Hepatocyte (in vitro differentiated cells): ENCODE measurements around the gene TFDP2. TPM values are rescaled to one million over a fixed set of nuclear protein-coding genes. Genes with fewer than 3 reads are reported as not detected.

Experiments
- DNase-seq: peaks from one replicate; pipeline ENCODE4 v3.0.0-alpha.2; 2016; ENCODE audit warnings: low spot score
- H2AFZ ChIP-seq: fragments of 200-600 bp; sonication (generic); 2 replicates; pipeline ENCODE4 v1.6.0; 2016; ENCODE audit warnings: antibody characterized with exemption, mild to moderate bottlenecking
- H3K27ac ChIP-seq: fragments of 200-600 bp; sonication (generic); 2 replicates; pipeline ENCODE4 v1.5.1; 2016; ENCODE audit warnings: mild to moderate bottlenecking
- H3K27me3 ChIP-seq: fragments of 200-600 bp; sonication (generic); 2 replicates; pipeline ENCODE4 v1.6.1; 2016
- H3K36me3 ChIP-seq: fragments of 200-600 bp; sonication (generic); replicated peaks from 2 replicates; pipeline ENCODE4 v1.5.1; 2016; ENCODE audit warnings: low read depth; ENCODE audit not compliant: insufficient read depth
- H3K4me1 ChIP-seq: fragments of 200-600 bp; sonication (generic); 2 replicates; pipeline ENCODE4 v1.5.1; 2016; ENCODE audit warnings: mild to moderate bottlenecking, moderate library complexity; ENCODE audit not compliant: insufficient read depth
- H3K4me2 ChIP-seq: fragments of 200-600 bp; sonication (generic); 2 replicates; pipeline ENCODE4 v1.6.0; 2016
- H3K4me3 ChIP-seq: fragments of 200-600 bp; sonication (generic); 2 replicates; pipeline ENCODE4 v1.5.1; 2016; ENCODE audit warnings: mild to moderate bottlenecking
- H3K79me2 ChIP-seq: fragments of 200-600 bp; sonication (generic); 2 replicates; pipeline ENCODE4 v1.6.0; 2017; ENCODE audit warnings: mild to moderate bottlenecking
- H3K9me2 ChIP-seq: fragments of 200-600 bp; sonication (generic); replicated peaks from 2 replicates; pipeline ENCODE4 v1.6.0; 2017; ENCODE audit warnings: mild to moderate bottlenecking; ENCODE audit not compliant: insufficient read depth
- H3K9me3 ChIP-seq: fragments of 200-600 bp; sonication (generic); 2 replicates; pipeline ENCODE4 v1.5.1; 2016; ENCODE audit warnings: low read depth, mild to moderate bottlenecking
- H4K20me1 ChIP-seq: fragments of 200-600 bp; sonication (generic); 2 replicates; pipeline ENCODE4 v1.6.0; 2016; ENCODE audit warnings: mild to moderate bottlenecking; ENCODE audit not compliant: insufficient read depth, poor library complexity, severe bottlenecking
- EZH2 ChIP-seq: fragments of 200-600 bp; sonication (generic); IDR thresholded peaks from 2 replicates; pipeline ENCODE4 v1.6.1; 2016; ENCODE audit warnings: antibody characterized with exemption, mild to moderate bottlenecking, borderline replicate concordance
- EZH2phosphoT487 ChIP-seq: fragments of 200-600 bp; sonication (generic); IDR thresholded peaks from one replicate; pipeline ENCODE4 v1.6.1; 2018; ENCODE audit warnings: antibody characterized with exemption, mild to moderate bottlenecking, low read depth, moderate library complexity; ENCODE audit not compliant: unreplicated experiment, severe bottlenecking
- WGBS: methylation state at CpG from one replicate; pipeline ENCODE4 v1.1.6; 2016; ENCODE audit warnings: low lambda C conversion rate; ENCODE audit errors: missing lambda C conversion rate; 5-methylcytosine and 5-hydroxymethylcytosine counted together
- polyA plus RNA-seq: library from polyadenylated mRNA; unstranded; fragments of >200 nt; fragmentation: Nextera tagmentation; extraction: Ambion mirVana; gene quantifications from 2 replicates; pipeline ENCODE4 v1.2.1, GENCODE V29; 2016
- total RNA-seq: library from RNA; depleted of rRNA; stranded (reverse); fragments of >200 nt; gene quantifications from 2 replicates; pipeline ENCODE4 v1.2.3, GENCODE V29; 2014
- TF ChIP-seq, protein P1 (sequence below): fragments of 200-600 bp; sonication (generic); IDR thresholded peaks from 2 replicates; pipeline ENCODE4 v1.5.1; 2016; ENCODE audit warnings: antibody characterized with exemption, mild to moderate bottlenecking; ENCODE audit not compliant: poor library complexity

TFDP2 gene
- total and polyA plus RNA-seq, 2 experiments from 2014 or later: 57.6 to 61.6 TPM

DNA sequence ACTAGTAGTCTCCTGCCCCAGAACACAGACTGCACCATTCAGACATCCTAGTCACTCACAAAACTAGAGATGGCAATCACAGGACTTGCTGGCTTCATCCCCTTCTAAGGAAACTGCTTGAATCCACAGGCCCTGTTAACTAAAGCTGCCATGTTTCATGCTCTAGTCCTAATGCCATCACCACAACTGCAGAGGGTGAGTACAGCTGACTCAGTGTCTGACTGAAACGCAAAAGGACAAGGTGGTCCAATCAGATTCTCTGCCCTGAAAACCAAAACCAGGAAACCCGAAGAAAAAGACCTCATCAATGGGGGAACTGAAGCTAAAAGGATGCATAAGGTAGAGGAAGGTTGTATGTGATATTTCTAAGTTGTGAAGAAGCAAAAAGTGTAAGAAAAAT, 25.2 kb upstream of the TFDP2 start:
- TF ChIP-seq, protein P1, sequence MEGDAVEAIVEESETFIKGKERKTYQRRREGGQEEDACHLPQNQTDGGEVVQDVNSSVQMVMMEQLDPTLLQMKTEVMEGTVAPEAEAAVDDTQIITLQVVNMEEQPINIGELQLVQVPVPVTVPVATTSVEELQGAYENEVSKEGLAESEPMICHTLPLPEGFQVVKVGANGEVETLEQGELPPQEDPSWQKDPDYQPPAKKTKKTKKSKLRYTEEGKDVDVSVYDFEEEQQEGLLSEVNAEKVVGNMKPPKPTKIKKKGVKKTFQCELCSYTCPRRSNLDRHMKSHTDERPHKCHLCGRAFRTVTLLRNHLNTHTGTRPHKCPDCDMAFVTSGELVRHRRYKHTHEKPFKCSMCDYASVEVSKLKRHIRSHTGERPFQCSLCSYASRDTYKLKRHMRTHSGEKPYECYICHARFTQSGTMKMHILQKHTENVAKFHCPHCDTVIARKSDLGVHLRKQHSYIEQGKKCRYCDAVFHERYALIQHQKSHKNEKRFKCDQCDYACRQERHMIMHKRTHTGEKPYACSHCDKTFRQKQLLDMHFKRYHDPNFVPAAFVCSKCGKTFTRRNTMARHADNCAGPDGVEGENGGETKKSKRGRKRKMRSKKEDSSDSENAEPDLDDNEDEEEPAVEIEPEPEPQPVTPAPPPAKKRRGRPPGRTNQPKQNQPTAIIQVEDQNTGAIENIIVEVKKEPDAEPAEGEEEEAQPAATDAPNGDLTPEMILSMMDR: no peak
- TF ChIP-seq EZH2phosphoT487 (no peak), EZH2 (no peak)
- no peak overlapping the region for H3K4me2 ChIP-seq

DNA sequence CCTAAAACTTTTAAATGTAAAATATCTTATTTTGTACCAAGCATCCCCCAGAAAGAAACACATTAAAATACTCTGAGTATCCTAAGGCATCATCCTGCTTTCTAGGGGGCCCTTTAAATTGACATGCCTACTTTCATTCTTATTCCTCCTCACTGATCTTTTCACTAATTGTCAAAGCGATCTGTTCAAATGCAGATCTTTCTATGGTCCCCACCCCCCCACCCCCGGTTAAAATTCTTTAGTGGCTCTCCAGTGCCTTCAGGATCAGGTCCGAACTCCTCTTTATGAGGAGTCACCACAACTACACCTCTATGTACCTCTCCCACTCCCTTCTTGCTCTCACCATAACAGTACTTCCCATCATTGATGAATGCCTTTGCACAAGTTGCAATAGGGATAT, 19.2 kb upstream of the TFDP2 start:
- Histone ChIP-seq H3K4me3 (no peak overlapping the region), H3K36me3 (no peaks in the 10 kb centered on the region), H3K27me3 (no peaks in the 10 kb centered on the region), H4K20me1 (no peaks in the 10 kb centered on the region), H3K9me3 (no peaks in the 10 kb centered on the region), H3K9me2 (no peaks in the 10 kb centered on the region), H3K79me2 (no peaks in the 10 kb centered on the region), H3K4me1 (no peaks in the 10 kb centered on the region), H3K4me2 (no peak overlapping the region), H3K27ac (no peak overlapping the region), H2AFZ (no peak overlapping the region)
- TF ChIP-seq EZH2phosphoT487 (no peak), EZH2 (no peak)
- TF ChIP-seq, protein P1: no peak
- WGBS: 80% methylated on average over 3 of the region's 3 CpGs
- DNase-seq: no peak

More for the DNA sequence above, 25.2 kb upstream of the TFDP2 start:
- Histone ChIP-seq H3K36me3 (no peaks in the 10 kb centered on the region), H3K4me1 (no peaks in the 10 kb centered on the region), H3K27me3 (no peaks in the 10 kb centered on the region), H3K9me2 (no peaks in the 10 kb centered on the region), H3K9me3 (no peaks in the 10 kb centered on the region), H2AFZ (no peak overlapping the region), H3K79me2 (no peaks in the 10 kb centered on the region), H3K27ac (no peak overlapping the region), H4K20me1 (no peaks in the 10 kb centered on the region), H3K4me3 (no peak overlapping the region)
- WGBS: 90% methylated on average over 2 of the region's 2 CpGs
- no peak for DNase-seq

DNA sequence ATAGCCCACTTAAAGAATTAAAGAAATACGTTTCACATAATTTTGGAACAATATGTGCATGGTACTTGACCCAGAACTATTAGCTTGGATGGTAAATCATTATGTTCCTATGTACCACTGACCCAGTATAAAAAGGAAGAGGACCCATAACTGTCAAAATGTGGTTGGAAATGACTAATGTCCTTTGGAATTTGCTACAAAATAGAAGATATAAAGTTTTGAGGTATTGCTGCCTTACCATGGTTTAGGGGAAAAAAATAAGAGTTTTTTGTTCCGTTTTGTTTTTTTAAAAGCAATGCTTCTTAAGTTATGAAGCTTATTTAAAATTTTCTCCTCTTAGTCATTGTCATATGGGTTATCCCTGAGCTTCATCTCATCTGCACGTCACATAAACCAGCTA, 15.8 kb upstream of the TFDP2 start:
- H4K20me1 ChIP-seq: no peaks in the 10 kb centered on the region
- H3K79me2 ChIP-seq: no peaks in the 10 kb centered on the region
- no peaks in the 10 kb centered on the region for H3K9me2 ChIP-seq
- H3K9me3 ChIP-seq: no peaks in the 10 kb centered on the region
- H3K4me1 ChIP-seq: no peaks in the 10 kb centered on the region
- 93% methylated on average over 3 of the region's 3 CpGs for WGBS
- DNase-seq: no peak
- no peaks in the 10 kb centered on the region for H3K36me3 ChIP-seq
- H3K4me3 ChIP-seq: no peak overlapping the region
- no peak overlapping the region for H2AFZ ChIP-seq
- no peak overlapping the region for H3K27ac ChIP-seq
- no peak overlapping the region for H3K4me2 ChIP-seq
- H3K27me3 ChIP-seq: no peaks in the 10 kb centered on the region
- no peak for TF ChIP-seq EZH2phosphoT487
- TF ChIP-seq, protein P1: no peak
- no peak for TF ChIP-seq EZH2
